Keratinocyte (primary cell): ENCODE data around the gene DNAH12. TPM values are rescaled to one million over a fixed set of nuclear protein-coding genes. Genes with fewer than 3 reads are reported as not detected.
"Not testable (repeated sequence)": the region's sequence is repeated elsewhere in the genome, so short reads cannot be mapped to it uniquely, and the experiment has no call there.

Source experiments
- DNase-seq: peaks from one replicate; pipeline ENCODE4 v3.0.0-alpha.2; 2011; ENCODE audit warnings: low read depth, missing footprints, low spot score
- FAIRE-seq: peaks from 2 replicates; lab custom pipeline; 2011; peaks lifted over from hg19 to GRCh38; lab: Jason Lieb, UNC
- H2AFZ ChIP-seq: 2 replicates; pipeline ENCODE4 v1.6.0; 2012; ENCODE audit warnings: low read length, control low read depth, inconsistent platforms; ENCODE audit not compliant: control insufficient read depth
- H3K27ac ChIP-seq: 2 replicates; pipeline ENCODE4 v1.5.1; 2011; ENCODE audit warnings: low read length; ENCODE audit not compliant: control insufficient read depth, insufficient read depth
- H3K27me3 ChIP-seq: 3 replicates; pipeline ENCODE4 v1.6.0; 2011; ENCODE audit warnings: low read length; ENCODE audit not compliant: control insufficient read depth, insufficient read depth; ENCODE audit errors: extremely low read depth
- H3K36me3 ChIP-seq, 2 experiments: 2 replicates in 1 of 2; 3 replicates in 1 of 2; pipeline ENCODE4 v1.5.1; 2011; ENCODE audit warnings: low read length in 2 of 2, mild to moderate bottlenecking in 1 of 2; ENCODE audit not compliant: control insufficient read depth in 2 of 2, insufficient read depth in 2 of 2; ENCODE audit errors: extremely low read depth in 1 of 2
- H3K4me1 ChIP-seq: 3 replicates; pipeline ENCODE4 v1.5.1; 2011; ENCODE audit warnings: low read length; ENCODE audit not compliant: control insufficient read depth, insufficient read depth; ENCODE audit errors: extremely low read depth
- H3K4me2 ChIP-seq: 3 replicates; pipeline ENCODE4 v1.6.0; 2011; ENCODE audit warnings: low read depth, low read length; ENCODE audit not compliant: control insufficient read depth, insufficient read depth; ENCODE audit errors: extremely low read depth
- H3K4me3 ChIP-seq, 3 experiments: fragments of 200-600 bp in 1 of 3; sonication (generic) in 1 of 3; 2 replicates in 2 of 3; 3 replicates in 1 of 3; pipeline ENCODE4 v1.5.1; 2011 to 2016; ENCODE audit warnings: low read length in 3 of 3, mild to moderate bottlenecking in 3 of 3, control low read depth in 2 of 3, inconsistent platforms in 1 of 3, low read depth in 1 of 3, mixed read lengths in 1 of 3, mixed run types in 1 of 3, moderate library complexity in 1 of 3; ENCODE audit not compliant: control insufficient read depth in 2 of 3, insufficient read depth in 2 of 3; ENCODE audit errors: extremely low read depth in 1 of 3
- H3K79me2 ChIP-seq: 2 replicates; pipeline ENCODE4 v1.6.0; 2012; ENCODE audit warnings: low read length; ENCODE audit not compliant: control insufficient read depth, insufficient read depth
- H3K9ac ChIP-seq: 3 replicates; pipeline ENCODE4 v1.6.0; 2011; ENCODE audit warnings: low read length; ENCODE audit not compliant: control insufficient read depth, insufficient read depth; ENCODE audit errors: extremely low read depth
- H3K9me1 ChIP-seq: 3 replicates; pipeline ENCODE4 v1.6.0; 2011; ENCODE audit warnings: low read length; ENCODE audit not compliant: control insufficient read depth, insufficient read depth; ENCODE audit errors: extremely low read depth
- H3K9me3 ChIP-seq: 2 replicates; pipeline ENCODE4 v1.5.1; 2012; ENCODE audit warnings: low read depth, low read length; ENCODE audit not compliant: control insufficient read depth
- H4K20me1 ChIP-seq: 3 replicates; pipeline ENCODE4 v1.6.0; 2011; ENCODE audit warnings: low read length; ENCODE audit not compliant: control insufficient read depth, insufficient read depth; ENCODE audit errors: extremely low read depth
- CTCF ChIP-seq, 3 experiments: IDR thresholded peaks in 1 of 3; conservative IDR thresholded peaks in 1 of 3; optimal IDR thresholded peaks in 1 of 3; 2 replicates in 2 of 3; 3 replicates in 1 of 3; pipeline versions ENCODE3 to v1.5.1; 2011; ENCODE audit warnings: low read length in 3 of 3, mild to moderate bottlenecking in 3 of 3, moderate library complexity in 2 of 3, control low read depth in 1 of 3, inconsistent platforms in 1 of 3; ENCODE audit not compliant: insufficient read depth in 2 of 3; ENCODE audit errors: extremely low read depth in 1 of 3
- EZH2 ChIP-seq: IDR thresholded peaks from one replicate; pipeline ENCODE4 v1.6.1; 2012; ENCODE audit warnings: inconsistent platforms, mild to moderate bottlenecking, low read length, moderate library complexity
- dilution Hi-C: fragments of 300-500 bp; cut with MboI; formaldehyde crosslinking; loops from one replicate; pipeline ENCODE4 v1.7.0; 2020; ENCODE audit warnings: low sequenced_read_pairs; ENCODE audit not compliant: extremely low pct_ligation_motif_present
- polyA plus RNA-seq, 5 experiments: library from polyadenylated mRNA; depleted of rRNA in 3 of 5; stranded (reverse) in 3 of 5; stranded (forward) in 1 of 5; unstranded in 1 of 5; fragments of >200 nt; gene quantifications; 1 replicate in 1 of 5; 2 replicates in 3 of 5; 3 replicates in 1 of 5; pipeline versions ENCODE4 v1.2.1 to v1.2.3, GENCODE V29; 2011 to 2012; ENCODE audit warnings: missing spikeins in 2 of 5, low read depth in 1 of 5, low replicate concordance in 1 of 5

Gene DNAH12
- polyA plus RNA-seq, 1 donor (not counting 4 experiments of a cell fraction or from before 2014, with no cell fraction given), result not detected

GRCh38 chr3:57354768-57355167, 189.4 kb downstream of the DNAH12 start:
- FAIRE-seq (no peak), DNase-seq (no peak)
- no peak overlapping the region for H3K27ac ChIP-seq
- H3K4me2 ChIP-seq, result no peak overlapping the region
- H3K9me1 ChIP-seq, result no peaks in the 10 kb centered on the region
- H3K36me3 ChIP-seq, result no peaks in the 10 kb centered on the region
- H3K9me3 ChIP-seq, result no peaks in the 10 kb centered on the region
- no peaks in the 10 kb centered on the region for H3K4me1 ChIP-seq
- H3K9ac ChIP-seq, result no peak overlapping the region
- TF ChIP-seq CTCF (optimal IDR thresholded peaks at IDR 0.05 in 1 of 3, IDR thresholded peaks at IDR 0.05 in 1 of 3, conservative IDR thresholded peaks at IDR 0.05 in 1 of 3; ENCODE audit: extremely low read depth in 1 of 3, insufficient read depth in 2 of 3, low read length in 3 of 3) (no peak), EZH2 (no peak)
- no peak overlapping the region for H2AFZ ChIP-seq
- no peaks in the 10 kb centered on the region for H4K20me1 ChIP-seq
- no peaks in the 10 kb centered on the region for H3K27me3 ChIP-seq
- no peaks in the 10 kb centered on the region for H3K79me2 ChIP-seq
- dilution Hi-C loops, result no loop called here
- no peak overlapping the region for H3K4me3 ChIP-seq

GRCh38 chr3:57350271-57350670, 193.9 kb downstream of the DNAH12 start:
- DNase-seq (no peak), FAIRE-seq (no peak)
- Histone ChIP-seq H3K27me3 (no peaks in the 10 kb centered on the region), H4K20me1 (no peaks in the 10 kb centered on the region), H3K4me1 (no peaks in the 10 kb centered on the region), H3K9me3 (no peaks in the 10 kb centered on the region), H3K9ac (no peak overlapping the region), H3K4me2 (no peak overlapping the region), H2AFZ (no peak overlapping the region), H3K27ac (no peak overlapping the region), H3K36me3 (no peaks in the 10 kb centered on the region), H3K9me1 (no peaks in the 10 kb centered on the region), H3K79me2 (no peaks in the 10 kb centered on the region), H3K4me3 (no peak overlapping the region)
- TF ChIP-seq EZH2 (no peak), CTCF (optimal IDR thresholded peaks at IDR 0.05 in 1 of 3, IDR thresholded peaks at IDR 0.05 in 1 of 3, conservative IDR thresholded peaks at IDR 0.05 in 1 of 3; ENCODE audit: extremely low read depth in 1 of 3, insufficient read depth in 2 of 3, low read length in 3 of 3) (no peak)
- dilution Hi-C loops, result no loop called here

- H3K4me1 ChIP-seq, FAIRE-seq, H3K27ac ChIP-seq, H3K4me3 ChIP-seq, H3K9ac ChIP-seq, H3K27me3 ChIP-seq, H3K9me1 ChIP-seq, DNase-seq, H2AFZ ChIP-seq, H4K20me1 ChIP-seq, H3K36me3 ChIP-seq, dilution Hi-C loops, H3K4me2 ChIP-seq, H3K79me2 ChIP-seq, H3K9me3 ChIP-seq: not testable (repeated sequence)
Observed at GRCh38 chr3:57339071-57339642, 205.0 kb downstream of the DNAH12 start.
